Measurements from ENCODE around the gene SEPTIN5.

- no peak for TF ChIP-seq CTCF (IDR thresholded peaks at IDR 0.05)
- no peak for TF ChIP-seq POLR2A (IDR thresholded peaks at IDR 0.05)
Observed at GRCh38 chr22:19734837-19735382, 20.6 kb downstream of the SEPTIN5 start.
